ENCODE data around the gene NEU3.
"Not testable (repeated sequence)": the region's sequence is repeated elsewhere in the genome, so short reads cannot be mapped to it uniquely, and the experiment has no call there.

NEU3 gene

DNA sequence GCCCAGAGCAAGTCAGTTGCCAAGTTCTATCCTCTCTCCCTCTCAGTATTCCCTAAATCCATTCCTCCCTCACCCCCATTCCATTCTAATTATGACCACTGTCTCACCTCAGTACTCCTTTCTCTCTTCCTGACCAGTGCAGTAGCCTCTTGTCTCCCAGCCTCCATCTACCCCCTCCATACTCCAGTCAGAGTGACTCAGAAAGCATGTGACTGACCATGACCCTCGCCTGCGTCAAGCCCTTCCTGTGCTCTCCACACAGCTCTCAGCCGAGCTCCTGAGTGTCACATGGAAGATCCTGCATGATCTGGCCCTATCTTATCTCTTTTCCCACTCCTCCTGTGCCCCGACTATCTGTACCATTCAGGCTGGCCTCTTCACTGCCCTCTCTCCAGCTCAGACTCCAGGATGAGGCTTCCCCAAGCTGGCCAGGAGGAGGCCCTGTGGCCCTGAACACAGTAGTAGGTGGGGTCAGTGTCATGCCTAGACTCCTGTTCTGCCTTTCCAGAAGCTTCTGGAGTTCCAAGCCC is 42.6 kb downstream of the NEU3 start:
- H3K9me3 ChIP-seq (ENCODE audit: low read length), result no peaks in the 10 kb centered on the region
- H3K27ac ChIP-seq (ENCODE audit: low read depth, low read length), result no peak overlapping the region

DNA sequence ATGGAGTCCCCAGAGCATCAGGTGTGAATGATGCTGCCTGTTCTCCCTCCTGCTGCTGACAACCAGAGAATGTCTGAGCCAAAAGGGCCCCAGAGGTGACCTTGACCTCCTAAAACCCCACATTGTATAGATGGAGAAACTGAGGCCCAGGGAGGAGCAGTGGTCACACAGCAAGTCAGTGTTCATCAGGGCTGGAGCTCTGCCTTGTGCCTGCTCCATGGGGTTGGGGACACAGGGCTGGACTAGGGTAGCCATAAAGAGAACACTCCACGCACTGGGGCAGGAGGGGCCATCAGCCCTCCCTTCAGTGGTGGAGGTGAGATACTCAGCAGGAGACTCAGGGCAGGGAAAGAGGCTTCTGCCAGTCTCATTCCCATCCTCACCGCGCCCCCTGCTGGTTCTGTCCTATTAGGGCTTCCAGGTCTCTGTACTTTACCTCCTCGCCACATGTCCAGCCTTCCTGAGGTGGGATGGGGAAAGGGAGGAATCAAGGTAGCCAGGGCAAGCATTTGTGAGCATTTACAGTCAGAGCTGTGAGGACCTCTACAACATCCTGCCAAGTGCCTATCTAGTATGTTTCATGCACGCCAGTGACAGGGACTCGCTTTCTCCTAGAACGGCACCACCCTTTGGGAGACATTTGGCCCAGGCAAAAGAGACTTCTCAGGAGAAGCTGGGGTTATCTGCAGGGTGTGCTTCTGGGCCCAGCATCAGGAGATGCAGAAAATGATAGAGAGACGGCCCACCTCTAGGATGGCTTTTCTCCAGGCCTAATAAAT is 43.2 kb downstream of the NEU3 start:
- Histone ChIP-seq H3K27me3 (ENCODE audit: control insufficient read depth in 1 of 2, insufficient read depth in 2 of 2, low read length in 2 of 2) (no peaks in the 10 kb centered on the region), H3K9ac (ENCODE audit: low read length) (no peak overlapping the region), H3K4me1 (ENCODE audit: insufficient read depth, low read length) (no peaks in the 10 kb centered on the region), H3K36me3 (ENCODE audit: insufficient read depth, low read length) (no peaks in the 10 kb centered on the region), H3K27ac (ENCODE audit: low read depth, low read length) (no peak overlapping the region), H3K9me3 (ENCODE audit: low read length) (no peaks in the 10 kb centered on the region), H3K4me3 (ENCODE audit: low read depth in 1 of 2, low read length in 2 of 2) (no peak overlapping the region)

More for the DNA sequence above, 42.6 kb downstream of the NEU3 start:
- Histone ChIP-seq H3K4me1 (ENCODE audit: insufficient read depth, low read length) (no peaks in the 10 kb centered on the region), H3K9ac (ENCODE audit: low read length) (no peak overlapping the region), H3K4me3 (ENCODE audit: low read depth in 1 of 2, low read length in 2 of 2) (no peak overlapping the region), H3K27me3 (ENCODE audit: control insufficient read depth in 1 of 2, insufficient read depth in 2 of 2, low read length in 2 of 2) (no peaks in the 10 kb centered on the region), H3K36me3 (ENCODE audit: insufficient read depth, low read length) (no peaks in the 10 kb centered on the region)

DNA sequence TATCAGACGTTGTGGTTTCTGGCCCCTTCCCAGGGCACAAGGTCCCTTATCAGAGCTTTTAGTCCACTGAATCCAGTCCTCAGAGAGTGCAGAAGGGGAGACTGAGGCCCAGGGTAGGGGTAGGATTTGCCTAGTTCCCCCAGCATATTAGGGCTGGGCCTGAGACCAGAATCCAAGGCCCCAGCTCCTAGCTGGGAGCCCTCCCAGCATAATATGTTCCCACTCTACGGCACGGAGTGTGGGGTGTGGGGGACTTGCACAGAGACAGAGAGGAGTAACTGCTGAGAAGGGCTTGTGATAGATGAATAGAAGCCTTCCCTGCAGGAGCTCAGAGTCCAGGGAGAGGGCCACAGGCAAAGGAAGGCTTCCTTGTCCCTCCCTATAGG is 43.8 kb downstream of the NEU3 start:
- Histone ChIP-seq H3K9me3 (ENCODE audit: low read length) (no peaks in the 10 kb centered on the region), H3K4me1 (ENCODE audit: insufficient read depth, low read length) (no peaks in the 10 kb centered on the region)

DNA sequence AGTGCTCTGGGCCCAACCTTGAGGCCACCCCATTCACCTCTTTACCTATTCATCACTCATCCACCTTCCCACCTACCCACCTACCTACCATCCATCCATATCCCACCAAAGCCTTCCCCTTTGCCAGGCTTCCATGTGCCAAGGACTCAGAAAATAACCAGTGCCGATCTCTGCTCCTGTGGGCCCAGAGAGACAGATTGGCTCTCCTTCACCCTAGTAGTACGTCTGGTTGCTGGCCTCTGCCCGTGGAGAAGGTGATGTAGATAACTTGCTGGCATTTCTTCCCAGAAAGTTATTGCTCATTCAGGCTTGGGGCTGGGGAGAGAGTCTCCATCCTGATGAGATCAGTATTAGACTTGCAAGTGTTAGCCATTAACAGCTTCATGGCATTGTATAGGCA is 45.2 kb downstream of the NEU3 start:
- Histone ChIP-seq H3K27me3 (ENCODE audit: control insufficient read depth in 1 of 2, insufficient read depth in 2 of 2, low read length in 2 of 2) (no peaks in the 10 kb centered on the region), H3K27ac (ENCODE audit: low read depth, low read length) (no peak overlapping the region), H3K9me3 (ENCODE audit: low read length) (no peaks in the 10 kb centered on the region), H3K4me1 (ENCODE audit: insufficient read depth, low read length) (no peaks in the 10 kb centered on the region), H3K36me3 (ENCODE audit: insufficient read depth, low read length) (no peaks in the 10 kb centered on the region), H3K4me3 (ENCODE audit: low read depth in 1 of 2, low read length in 2 of 2) (no peak overlapping the region), H3K9ac (ENCODE audit: low read length) (no peak overlapping the region)

More for the DNA sequence above, 43.8 kb downstream of the NEU3 start:
- no peak overlapping the region for H3K4me3 ChIP-seq (ENCODE audit: low read depth in 1 of 2, low read length in 2 of 2)
- H3K27ac ChIP-seq (ENCODE audit: low read depth, low read length), result no peak overlapping the region
- H3K9ac ChIP-seq (ENCODE audit: low read length), result no peak overlapping the region
- no peaks in the 10 kb centered on the region for H3K27me3 ChIP-seq (ENCODE audit: control insufficient read depth in 1 of 2, insufficient read depth in 2 of 2, low read length in 2 of 2)
- no peaks in the 10 kb centered on the region for H3K36me3 ChIP-seq (ENCODE audit: insufficient read depth, low read length)

DNA sequence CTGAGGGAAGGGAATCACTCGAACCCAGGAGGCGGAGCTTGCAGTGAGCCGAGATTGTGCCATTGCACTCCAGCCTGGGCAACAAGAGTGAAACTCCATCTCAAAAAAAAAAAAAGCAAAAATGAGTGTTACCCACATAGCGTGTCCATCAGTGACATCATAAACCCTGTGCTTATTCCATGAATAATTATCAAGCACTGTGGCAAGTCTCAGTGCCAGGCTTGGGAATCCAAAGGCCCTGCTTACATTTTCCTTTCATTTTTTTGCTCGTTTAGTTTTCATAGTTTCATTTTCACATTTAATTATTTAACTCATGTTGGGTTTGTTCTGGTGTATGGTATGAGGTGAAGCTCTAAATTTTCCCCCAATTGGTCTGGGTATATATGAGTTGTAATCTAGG is 46.5 kb downstream of the NEU3 start:
- H3K9ac ChIP-seq (ENCODE audit: low read length), result no peak overlapping the region
- no peaks in the 10 kb centered on the region for H3K9me3 ChIP-seq (ENCODE audit: low read length)
- no peak overlapping the region for H3K4me3 ChIP-seq (ENCODE audit: low read depth in 1 of 2, low read length in 2 of 2)
- H3K36me3 ChIP-seq (ENCODE audit: insufficient read depth, low read length), result no peaks in the 10 kb centered on the region
- no peak overlapping the region for H3K27ac ChIP-seq (ENCODE audit: low read depth, low read length)
- no peaks in the 10 kb centered on the region for H3K4me1 ChIP-seq (ENCODE audit: insufficient read depth, low read length)
- H3K27me3 ChIP-seq (ENCODE audit: control insufficient read depth in 1 of 2, insufficient read depth in 2 of 2, low read length in 2 of 2), result no peaks in the 10 kb centered on the region

DNA sequence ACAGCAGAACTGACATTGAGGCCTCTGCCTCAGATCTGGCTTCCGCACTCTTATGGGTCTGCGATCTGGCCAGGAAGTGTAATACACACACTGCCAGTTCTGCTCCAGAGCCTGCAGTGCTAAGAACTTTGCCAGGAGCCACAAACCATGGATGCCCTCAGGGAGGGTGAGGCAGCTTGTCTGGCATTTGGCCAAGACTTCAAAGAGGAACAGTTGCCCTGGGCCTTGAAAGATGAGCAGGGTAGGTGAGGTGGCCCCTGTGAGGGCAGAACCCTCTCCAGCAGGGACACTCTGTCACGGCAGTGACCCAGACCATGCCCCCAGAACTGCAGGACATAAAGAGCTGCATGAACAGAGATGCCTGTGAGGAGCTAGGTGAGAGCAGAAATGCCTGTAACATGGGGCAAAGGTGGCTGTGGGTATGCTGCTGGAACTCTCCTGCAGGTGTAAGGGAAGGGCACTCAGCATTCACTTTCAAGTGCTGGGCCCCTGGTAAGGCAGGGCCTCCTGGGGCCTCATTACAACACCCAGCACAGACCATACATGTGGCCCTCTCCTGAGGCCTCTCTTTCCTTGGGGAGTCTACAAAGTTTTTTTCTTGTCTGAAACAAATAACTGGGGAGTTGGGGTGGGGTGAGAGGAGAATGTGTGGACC is 47.3 kb downstream of the NEU3 start:
- H3K4me1 ChIP-seq (ENCODE audit: insufficient read depth, low read length), result no peaks in the 10 kb centered on the region
- no peak overlapping the region for H3K27ac ChIP-seq (ENCODE audit: low read depth, low read length)
- no peaks in the 10 kb centered on the region for H3K27me3 ChIP-seq (ENCODE audit: control insufficient read depth in 1 of 2, insufficient read depth in 2 of 2, low read length in 2 of 2)
- H3K36me3 ChIP-seq (ENCODE audit: insufficient read depth, low read length), result no peaks in the 10 kb centered on the region
- H3K9ac ChIP-seq (ENCODE audit: low read length), result no peak overlapping the region
- no peaks in the 10 kb centered on the region for H3K9me3 ChIP-seq (ENCODE audit: low read length)
- no peak overlapping the region for H3K4me3 ChIP-seq (ENCODE audit: low read depth in 1 of 2, low read length in 2 of 2)

DNA sequence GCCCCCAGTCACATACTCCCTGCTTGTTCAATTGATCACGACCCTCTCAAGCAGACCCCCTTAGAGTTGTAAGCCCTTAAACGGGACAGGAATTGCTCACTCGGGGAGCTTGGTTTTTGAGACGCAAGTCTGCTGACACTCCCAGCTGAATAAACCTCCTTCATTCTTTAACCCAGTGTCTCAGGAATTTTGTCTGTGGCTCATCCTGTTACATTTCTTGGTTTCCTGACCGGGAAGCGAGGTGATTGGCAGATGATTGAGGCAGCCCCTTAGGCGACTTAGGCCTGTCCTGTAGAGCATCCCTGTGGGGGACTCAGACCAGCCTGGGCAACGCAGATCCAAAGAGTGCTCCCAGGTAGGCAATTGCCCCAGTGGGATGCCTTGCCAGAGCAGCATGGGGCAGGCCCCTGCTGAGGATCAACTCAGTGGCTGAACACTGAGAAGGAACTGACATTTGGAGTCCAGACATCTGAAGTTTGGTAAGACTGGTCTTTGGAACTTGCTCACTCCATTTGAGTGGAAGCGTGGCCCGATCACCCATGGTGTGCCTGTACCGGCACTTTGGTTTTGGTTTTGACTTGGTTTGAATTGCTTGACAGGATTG is 51.5 kb downstream of the NEU3 start:
- H3K9me3 ChIP-seq (ENCODE audit: low read length), result no peaks in the 10 kb centered on the region
- H3K4me3 ChIP-seq (ENCODE audit: low read depth in 1 of 2, low read length in 2 of 2), result no peak overlapping the region
- H3K36me3 ChIP-seq (ENCODE audit: insufficient read depth, low read length), result no peaks in the 10 kb centered on the region
- H3K9ac ChIP-seq (ENCODE audit: low read length), result no peak overlapping the region
- no peaks in the 10 kb centered on the region for H3K27me3 ChIP-seq (ENCODE audit: control insufficient read depth in 1 of 2, insufficient read depth in 2 of 2, low read length in 2 of 2)
- no peak overlapping the region for H3K27ac ChIP-seq (ENCODE audit: low read depth, low read length)
- H3K4me1 ChIP-seq (ENCODE audit: insufficient read depth, low read length), result no peaks in the 10 kb centered on the region

DNA sequence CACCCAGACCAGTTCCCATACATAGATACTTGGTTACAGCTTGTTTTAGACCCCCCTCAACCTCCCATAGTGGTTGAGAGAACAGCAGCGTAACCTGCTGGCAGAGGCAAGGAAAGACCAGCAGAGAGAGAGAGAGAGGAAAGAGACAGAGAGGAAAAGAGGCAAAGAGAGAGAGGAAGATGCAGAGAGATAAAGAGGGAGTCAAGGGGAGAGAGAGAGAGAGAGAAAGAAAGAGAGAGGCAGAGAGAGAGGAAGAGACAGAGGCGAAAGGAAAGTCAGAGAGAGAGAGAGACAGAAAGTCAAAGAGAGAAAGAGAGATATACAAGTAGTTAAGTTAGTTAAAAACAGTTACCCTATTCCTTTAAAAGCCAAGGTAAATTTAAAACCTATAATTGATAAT is 52.5 kb downstream of the NEU3 start:
- no peaks in the 10 kb centered on the region for H3K27me3 ChIP-seq (ENCODE audit: control insufficient read depth in 1 of 2, insufficient read depth in 2 of 2, low read length in 2 of 2)
- no peaks in the 10 kb centered on the region for H3K4me1 ChIP-seq (ENCODE audit: insufficient read depth, low read length)
- H3K36me3 ChIP-seq (ENCODE audit: insufficient read depth, low read length), result no peaks in the 10 kb centered on the region
- no peak overlapping the region for H3K4me3 ChIP-seq (ENCODE audit: low read depth in 1 of 2, low read length in 2 of 2)
- no peak overlapping the region for H3K27ac ChIP-seq (ENCODE audit: low read depth, low read length)
- no peaks in the 10 kb centered on the region for H3K9me3 ChIP-seq (ENCODE audit: low read length)
- no peak overlapping the region for H3K9ac ChIP-seq (ENCODE audit: low read length)

DNA sequence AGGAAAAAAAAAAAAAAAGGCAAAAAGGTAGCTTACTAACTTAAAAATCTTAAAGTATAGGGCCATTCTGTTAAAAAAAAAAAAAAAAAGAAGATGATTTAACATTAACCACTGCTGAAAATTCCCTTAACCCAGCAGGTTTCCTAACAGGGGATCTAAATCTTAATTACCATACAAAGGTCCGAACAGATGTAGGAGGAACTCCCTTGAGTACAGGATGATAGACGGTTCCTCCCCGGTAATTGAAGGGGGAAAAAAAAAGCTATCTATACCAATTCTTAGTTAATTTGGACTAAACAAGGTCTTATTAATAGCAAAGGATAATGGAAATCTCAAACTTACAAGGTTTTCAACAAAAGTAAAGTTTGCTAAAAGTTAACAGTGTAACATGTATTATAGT is 53.1 kb downstream of the NEU3 start:
- H3K9me3 ChIP-seq (ENCODE audit: low read length); H3K36me3 ChIP-seq (ENCODE audit: insufficient read depth, low read length); H3K9ac ChIP-seq (ENCODE audit: low read length); H3K4me3 ChIP-seq (ENCODE audit: low read depth in 1 of 2, low read length in 2 of 2); H3K27me3 ChIP-seq (ENCODE audit: control insufficient read depth in 1 of 2, insufficient read depth in 2 of 2, low read length in 2 of 2); H3K27ac ChIP-seq (ENCODE audit: low read depth, low read length); H3K4me1 ChIP-seq (ENCODE audit: insufficient read depth, low read length): not testable (repeated sequence)

DNA sequence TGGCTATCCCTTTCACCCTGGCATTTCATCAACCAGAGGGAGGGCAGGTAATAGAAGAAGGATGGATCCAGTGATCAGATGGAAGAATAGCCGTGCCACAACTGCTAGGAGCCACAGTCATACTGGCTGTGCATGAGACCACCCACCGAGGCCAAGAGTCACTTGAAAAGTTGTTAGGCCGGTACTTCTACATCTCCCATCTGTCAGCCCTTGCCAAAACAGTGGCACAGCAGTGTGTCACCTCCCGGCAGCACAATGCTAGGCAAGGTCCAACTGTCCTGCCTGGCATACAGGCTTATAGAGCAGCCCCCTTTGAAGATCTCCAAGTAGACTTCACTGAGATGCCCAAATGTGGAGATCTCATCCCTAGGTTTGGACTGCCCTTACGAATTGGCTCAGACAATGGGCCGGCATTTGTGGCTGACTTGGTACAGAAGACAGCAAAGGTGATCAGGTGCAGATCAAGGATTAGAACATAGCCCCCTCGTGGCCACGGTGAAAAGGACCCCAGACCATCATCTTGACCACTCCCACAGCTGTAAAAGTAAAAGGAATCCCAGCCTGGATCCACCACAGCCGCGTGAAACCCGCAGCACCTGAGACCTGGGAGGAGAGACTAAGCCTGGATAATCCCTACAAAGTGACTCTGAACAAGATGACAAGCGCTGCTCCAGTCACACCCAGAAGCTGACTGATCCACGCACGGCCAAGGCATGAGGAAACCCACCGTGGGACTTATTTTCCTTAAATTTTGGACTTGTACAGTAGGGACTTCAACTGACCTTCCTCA is 55.8 kb downstream of the NEU3 start:
- not testable (repeated sequence) for H3K27me3 ChIP-seq (ENCODE audit: control insufficient read depth in 1 of 2, insufficient read depth in 2 of 2, low read length in 2 of 2); H3K4me3 ChIP-seq (ENCODE audit: low read depth in 1 of 2, low read length in 2 of 2); H3K9me3 ChIP-seq (ENCODE audit: low read length); H3K36me3 ChIP-seq (ENCODE audit: insufficient read depth, low read length); H3K4me1 ChIP-seq (ENCODE audit: insufficient read depth, low read length); H3K27ac ChIP-seq (ENCODE audit: low read depth, low read length); H3K9ac ChIP-seq (ENCODE audit: low read length)

DNA sequence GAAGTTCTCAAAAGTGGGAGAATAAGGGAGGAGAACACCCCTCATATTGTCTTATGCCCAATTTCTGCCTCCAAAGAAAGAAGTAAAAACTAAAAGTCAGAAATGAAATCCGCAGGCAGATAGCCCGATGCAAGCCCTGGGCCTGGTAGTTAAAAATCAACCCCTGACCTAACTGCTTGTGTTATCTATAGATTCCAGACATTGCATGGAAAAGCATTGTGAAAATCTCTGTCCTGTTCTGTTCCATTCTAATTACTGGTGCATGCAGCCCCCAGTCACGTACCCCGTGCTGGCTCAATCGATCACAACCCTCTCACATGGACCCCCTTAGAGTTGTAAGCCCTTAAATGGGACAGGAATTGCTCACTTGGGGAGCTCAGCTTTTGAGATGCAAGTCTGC is 57.9 kb downstream of the NEU3 start:
- not testable (repeated sequence) for H3K36me3 ChIP-seq (ENCODE audit: insufficient read depth, low read length); H3K9ac ChIP-seq (ENCODE audit: low read length); H3K4me1 ChIP-seq (ENCODE audit: insufficient read depth, low read length); H3K27me3 ChIP-seq (ENCODE audit: control insufficient read depth in 1 of 2, insufficient read depth in 2 of 2, low read length in 2 of 2); H3K9me3 ChIP-seq (ENCODE audit: low read length); H3K4me3 ChIP-seq (ENCODE audit: low read depth in 1 of 2, low read length in 2 of 2); H3K27ac ChIP-seq (ENCODE audit: low read depth, low read length)

Measured in muscle layer of colon (tissue), 2 donors.